WTC11 (cell line): Measurements from ENCODE around the gene PTPA. TPM values are rescaled to one million over a fixed set of nuclear protein-coding genes. Genes with fewer than 3 reads are reported as not detected.
A peak's percentile ranks its signal among the peaks of the same experiment; 100 is the strongest.

Source experiments
- ATAC-seq: fragments of 200-7000 bp; cut with Tn5 transposase; 2 replicates; pipeline ENCODE4 v1.10.0; 2021; ENCODE audit warnings: mild to moderate bottlenecking, moderate library complexity
- CTCF ChIA-PET: fragments of 300-600 bp; sonication (Branson Sonifier 250); formaldehyde crosslinking; loops from one replicate; lab custom pipeline; 2021; ENCODE audit warnings: antibody characterized with exemption; lab: Charles Lee
- POLR2A ChIA-PET: fragments of 350-600 bp; sonication (Branson Sonifier 250); formaldehyde crosslinking; loops from one replicate; lab custom pipeline; 2021; ENCODE audit warnings: antibody characterized with exemption; lab: Charles Lee
- DNase-seq: peaks from one replicate; pipeline ENCODE4 v3.0.0; 2021; ENCODE audit warnings: low spot score
- H3K27ac Mint-ChIP-seq: 2 replicates; pipeline ENCODE4 v1.8.0; 2021; ENCODE audit warnings: mixed read lengths
- H3K27me3 Mint-ChIP-seq: 2 replicates; pipeline ENCODE4 v1.8.0; 2021; ENCODE audit warnings: low read depth, mild to moderate bottlenecking, moderate library complexity, mixed read lengths
- H3K36me3 Mint-ChIP-seq: 2 replicates; pipeline ENCODE4 v1.8.0; 2021; ENCODE audit warnings: mixed read lengths
- H3K4me1 Mint-ChIP-seq: 2 replicates; pipeline ENCODE4 v1.8.0; 2022; ENCODE audit warnings: mixed read lengths
- H3K4me3 Mint-ChIP-seq: 2 replicates; pipeline ENCODE4 v1.8.0; 2021; ENCODE audit warnings: mild to moderate bottlenecking, moderate library complexity, mixed read lengths
- H3K9me3 Mint-ChIP-seq: 2 replicates; pipeline ENCODE4 v1.8.0; 2021; ENCODE audit warnings: mixed read lengths
- ARID4B ChIP-seq: sonication (generic); formaldehyde crosslinking; IDR thresholded peaks from 2 replicates; pipeline ENCODE4 v1.8.0; 2023; ENCODE audit warnings: missing genetic modification reagents, mild to moderate bottlenecking, borderline replicate concordance
- ELF4 ChIP-seq: sonication (generic); formaldehyde crosslinking; IDR thresholded peaks from 2 replicates; pipeline ENCODE4 v1.8.1; 2022; ENCODE audit warnings: low read depth, mild to moderate bottlenecking, moderate library complexity, missing genetic modification reagents
- EMX1 ChIP-seq: fragments of 250-450 bp; sonication (Bioruptor Pico); IDR thresholded peaks from 2 replicates; pipeline ENCODE4 v1.8.0; 2021; ENCODE audit warnings: mild to moderate bottlenecking
- FOXK1 ChIP-seq: sonication (generic); formaldehyde crosslinking; IDR thresholded peaks from 2 replicates; pipeline ENCODE4 v1.8.0; 2022; ENCODE audit warnings: mild to moderate bottlenecking, moderate library complexity, missing genetic modification reagents
- GABPB1 ChIP-seq: sonication (generic); formaldehyde crosslinking; IDR thresholded peaks from 2 replicates; pipeline ENCODE4 v1.8.1; 2023; ENCODE audit warnings: mild to moderate bottlenecking, missing genetic modification reagents
- MLX ChIP-seq: sonication (generic); formaldehyde crosslinking; IDR thresholded peaks from 2 replicates; pipeline ENCODE4 v1.8.1; 2023; ENCODE audit warnings: mild to moderate bottlenecking, missing genetic modification reagents, moderate library complexity
- NFATC4 ChIP-seq: fragments of 250-450 bp; sonication (Bioruptor Pico); IDR thresholded peaks from 2 replicates; pipeline ENCODE4 v1.9.0; 2021; ENCODE audit warnings: mild to moderate bottlenecking
- NFYB ChIP-seq: sonication (generic); formaldehyde crosslinking; conservative IDR thresholded peaks from 2 replicates; pipeline ENCODE4 v1.8.0; 2022; ENCODE audit warnings: low read depth, missing genetic modification reagents
- NR1H2 ChIP-seq: sonication (generic); formaldehyde crosslinking; IDR thresholded peaks from 2 replicates; pipeline ENCODE4 v1.9.0; 2021; ENCODE audit warnings: mild to moderate bottlenecking, moderate library complexity, missing genetic modification reagents
- TP53 ChIP-seq: sonication (generic); formaldehyde crosslinking; IDR thresholded peaks from 2 replicates; pipeline ENCODE4 v1.8.1; 2023; ENCODE audit warnings: mild to moderate bottlenecking, missing genetic modification reagents
- ZMAT4 ChIP-seq: fragments of 250-450 bp; sonication (Bioruptor Pico); IDR thresholded peaks from 2 replicates; pipeline ENCODE4 v1.9.0; 2021; ENCODE audit warnings: mild to moderate bottlenecking
- ZNF416 ChIP-seq: fragments of 250-450 bp; sonication (Bioruptor Pico); IDR thresholded peaks from 2 replicates; pipeline ENCODE4 v1.9.0; 2021; ENCODE audit warnings: mild to moderate bottlenecking, inconsistent platforms
- total RNA-seq: library from RNA; stranded (reverse); gene quantifications from 3 replicates; pipeline ENCODE4 v1.2.3, GENCODE V29; 2021
- TF ChIP-seq, protein P1 (sequence below): sonication (generic); formaldehyde crosslinking; IDR thresholded peaks from 2 replicates; pipeline ENCODE4 v1.8.0; 2022; ENCODE audit warnings: mild to moderate bottlenecking, missing genetic modification reagents
- TF ChIP-seq, protein P2 (sequence below): fragments of 250-450 bp; sonication (Bioruptor Pico); IDR thresholded peaks from 2 replicates; pipeline ENCODE4 v1.9.0; 2021; ENCODE audit warnings: mild to moderate bottlenecking, borderline replicate concordance
- TF ChIP-seq, protein P3 (sequence below): sonication (generic); formaldehyde crosslinking; IDR thresholded peaks from 2 replicates; pipeline ENCODE4 v1.8.0; 2023; ENCODE audit warnings: mild to moderate bottlenecking, missing genetic modification reagents
- TF ChIP-seq, protein P4 (sequence below): sonication (generic); formaldehyde crosslinking; IDR thresholded peaks from 2 replicates; pipeline ENCODE4 v1.8.1; 2023; ENCODE audit warnings: mild to moderate bottlenecking, missing genetic modification reagents, moderate library complexity
- TF ChIP-seq, protein P5 (sequence below): sonication (generic); formaldehyde crosslinking; IDR thresholded peaks from 2 replicates; pipeline ENCODE4 v1.8.1; 2022; ENCODE audit warnings: missing genetic modification reagents, borderline replicate concordance

PTPA gene
- total RNA-seq, 1 experiment from 2014 or later, result 186 TPM

DNA sequence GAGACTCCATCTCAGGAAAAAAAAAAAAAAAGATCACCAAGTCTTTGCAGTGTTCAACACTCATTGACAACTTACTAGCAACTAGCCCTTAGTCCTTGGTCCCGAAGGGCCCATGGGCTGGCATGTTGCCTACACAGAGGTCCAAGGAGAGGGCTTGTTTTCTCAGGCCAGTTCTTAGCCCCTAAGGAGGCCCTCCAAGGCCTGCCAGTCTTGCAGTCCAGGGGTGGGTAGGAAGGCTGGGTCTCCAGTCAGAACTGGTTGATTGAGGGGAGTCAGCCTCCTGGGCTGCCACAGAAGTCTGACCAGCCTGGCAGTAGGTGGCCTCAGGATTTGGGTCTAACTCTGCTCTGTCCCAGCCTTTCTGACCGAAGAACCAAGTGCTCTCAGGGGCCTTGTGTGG, 34.1 kb downstream of the PTPA start:
- ChIA-PET CTCF (interaction anchor here (1.0 to 2.9 kb wide), 8 partner anchors 13 to 479 kb away, joined by 3 to 17 read pairs (median 10); partner anchors contain the start of gene IER5L), POLR2A (interaction anchor here (0.7 to 1.8 kb wide), 4 partner anchors 18 to 481 kb away, joined by 3 to 4 read pairs (median 4); partner anchors contain the start of gene NTMT1)
- Mint-ChIP-seq H3K27me3 (no peaks in the 10 kb centered on the region), H3K4me1 (peaks cover 58% of the 10 kb centered on the region), H3K4me3 (no peak overlapping the region), H3K27ac (0 out of 2 replicates have a peak overlapping the region, but pooled peaks have one; percentile 27), H3K36me3 (peaks cover 6% of the 10 kb centered on the region), H3K9me3 (no peaks in the 10 kb centered on the region)
- DNase-seq (no peak), ATAC-seq (no peak)
- TF ChIP-seq, protein P1, sequence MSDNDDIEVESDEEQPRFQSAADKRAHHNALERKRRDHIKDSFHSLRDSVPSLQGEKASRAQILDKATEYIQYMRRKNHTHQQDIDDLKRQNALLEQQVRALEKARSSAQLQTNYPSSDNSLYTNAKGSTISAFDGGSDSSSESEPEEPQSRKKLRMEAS (CRISPR knock-in tag), result no peak
- TF ChIP-seq ZMAT4 (CRISPR knock-in tag) (no peak), ARID4B (CRISPR knock-in tag) (no peak), MLX (CRISPR knock-in tag) (no peak), ELF4 (CRISPR knock-in tag) (no peak), NFYB (no peak)
- TF ChIP-seq, protein P2, sequence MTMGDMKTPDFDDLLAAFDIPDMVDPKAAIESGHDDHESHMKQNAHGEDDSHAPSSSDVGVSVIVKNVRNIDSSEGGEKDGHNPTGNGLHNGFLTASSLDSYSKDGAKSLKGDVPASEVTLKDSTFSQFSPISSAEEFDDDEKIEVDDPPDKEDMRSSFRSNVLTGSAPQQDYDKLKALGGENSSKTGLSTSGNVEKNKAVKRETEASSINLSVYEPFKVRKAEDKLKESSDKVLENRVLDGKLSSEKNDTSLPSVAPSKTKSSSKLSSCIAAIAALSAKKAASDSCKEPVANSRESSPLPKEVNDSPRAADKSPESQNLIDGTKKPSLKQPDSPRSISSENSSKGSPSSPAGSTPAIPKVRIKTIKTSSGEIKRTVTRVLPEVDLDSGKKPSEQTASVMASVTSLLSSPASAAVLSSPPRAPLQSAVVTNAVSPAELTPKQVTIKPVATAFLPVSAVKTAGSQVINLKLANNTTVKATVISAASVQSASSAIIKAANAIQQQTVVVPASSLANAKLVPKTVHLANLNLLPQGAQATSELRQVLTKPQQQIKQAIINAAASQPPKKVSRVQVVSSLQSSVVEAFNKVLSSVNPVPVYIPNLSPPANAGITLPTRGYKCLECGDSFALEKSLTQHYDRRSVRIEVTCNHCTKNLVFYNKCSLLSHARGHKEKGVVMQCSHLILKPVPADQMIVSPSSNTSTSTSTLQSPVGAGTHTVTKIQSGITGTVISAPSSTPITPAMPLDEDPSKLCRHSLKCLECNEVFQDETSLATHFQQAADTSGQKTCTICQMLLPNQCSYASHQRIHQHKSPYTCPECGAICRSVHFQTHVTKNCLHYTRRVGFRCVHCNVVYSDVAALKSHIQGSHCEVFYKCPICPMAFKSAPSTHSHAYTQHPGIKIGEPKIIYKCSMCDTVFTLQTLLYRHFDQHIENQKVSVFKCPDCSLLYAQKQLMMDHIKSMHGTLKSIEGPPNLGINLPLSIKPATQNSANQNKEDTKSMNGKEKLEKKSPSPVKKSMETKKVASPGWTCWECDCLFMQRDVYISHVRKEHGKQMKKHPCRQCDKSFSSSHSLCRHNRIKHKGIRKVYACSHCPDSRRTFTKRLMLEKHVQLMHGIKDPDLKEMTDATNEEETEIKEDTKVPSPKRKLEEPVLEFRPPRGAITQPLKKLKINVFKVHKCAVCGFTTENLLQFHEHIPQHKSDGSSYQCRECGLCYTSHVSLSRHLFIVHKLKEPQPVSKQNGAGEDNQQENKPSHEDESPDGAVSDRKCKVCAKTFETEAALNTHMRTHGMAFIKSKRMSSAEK, result no peak

GRCh38 chr9:129145841-129146292, 34.7 kb downstream of the PTPA start:
- DNase-seq, result peak; percentile 60
- no peaks in the 10 kb centered on the region for H3K9me3 Mint-ChIP-seq

GRCh38 chr9:129146441-129146941, 35.3 kb downstream of the PTPA start:
- Mint-ChIP-seq H3K9me3 (no peaks in the 10 kb centered on the region), H3K27me3 (no peaks in the 10 kb centered on the region), H3K4me3 (no peak overlapping the region), H3K4me1 (peaks cover 48% of the 10 kb centered on the region), H3K27ac (peak overlapping the region; percentile 87; the same call in 1 of the 2 replicates), H3K36me3 (peaks cover 10% of the 10 kb centered on the region)
- ChIA-PET CTCF (interaction anchor here (1.2 to 2.9 kb wide), 7 partner anchors 15 to 478 kb away, joined by 3 to 17 read pairs (median 11); partner anchors contain the start of gene IER5L), POLR2A (interaction anchor here (1.0 to 1.8 kb wide), 4 partner anchors 13 to 479 kb away, joined by 3 to 4 read pairs (median 4); partner anchors contain the start of gene NTMT1)
- no peak for ATAC-seq
- DNase-seq, result no peak
- TF ChIP-seq GABPB1 (CRISPR knock-in tag), result no peak
- TF ChIP-seq, protein P3, sequence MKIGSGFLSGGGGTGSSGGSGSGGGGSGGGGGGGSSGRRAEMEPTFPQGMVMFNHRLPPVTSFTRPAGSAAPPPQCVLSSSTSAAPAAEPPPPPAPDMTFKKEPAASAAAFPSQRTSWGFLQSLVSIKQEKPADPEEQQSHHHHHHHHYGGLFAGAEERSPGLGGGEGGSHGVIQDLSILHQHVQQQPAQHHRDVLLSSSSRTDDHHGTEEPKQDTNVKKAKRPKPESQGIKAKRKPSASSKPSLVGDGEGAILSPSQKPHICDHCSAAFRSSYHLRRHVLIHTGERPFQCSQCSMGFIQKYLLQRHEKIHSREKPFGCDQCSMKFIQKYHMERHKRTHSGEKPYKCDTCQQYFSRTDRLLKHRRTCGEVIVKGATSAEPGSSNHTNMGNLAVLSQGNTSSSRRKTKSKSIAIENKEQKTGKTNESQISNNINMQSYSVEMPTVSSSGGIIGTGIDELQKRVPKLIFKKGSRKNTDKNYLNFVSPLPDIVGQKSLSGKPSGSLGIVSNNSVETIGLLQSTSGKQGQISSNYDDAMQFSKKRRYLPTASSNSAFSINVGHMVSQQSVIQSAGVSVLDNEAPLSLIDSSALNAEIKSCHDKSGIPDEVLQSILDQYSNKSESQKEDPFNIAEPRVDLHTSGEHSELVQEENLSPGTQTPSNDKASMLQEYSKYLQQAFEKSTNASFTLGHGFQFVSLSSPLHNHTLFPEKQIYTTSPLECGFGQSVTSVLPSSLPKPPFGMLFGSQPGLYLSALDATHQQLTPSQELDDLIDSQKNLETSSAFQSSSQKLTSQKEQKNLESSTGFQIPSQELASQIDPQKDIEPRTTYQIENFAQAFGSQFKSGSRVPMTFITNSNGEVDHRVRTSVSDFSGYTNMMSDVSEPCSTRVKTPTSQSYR, result no peak
- TF ChIP-seq TP53 (CRISPR knock-in tag), result no peak
- TF ChIP-seq, protein P4, sequence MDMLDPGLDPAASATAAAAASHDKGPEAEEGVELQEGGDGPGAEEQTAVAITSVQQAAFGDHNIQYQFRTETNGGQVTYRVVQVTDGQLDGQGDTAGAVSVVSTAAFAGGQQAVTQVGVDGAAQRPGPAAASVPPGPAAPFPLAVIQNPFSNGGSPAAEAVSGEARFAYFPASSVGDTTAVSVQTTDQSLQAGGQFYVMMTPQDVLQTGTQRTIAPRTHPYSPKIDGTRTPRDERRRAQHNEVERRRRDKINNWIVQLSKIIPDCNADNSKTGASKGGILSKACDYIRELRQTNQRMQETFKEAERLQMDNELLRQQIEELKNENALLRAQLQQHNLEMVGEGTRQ (CRISPR knock-in tag), result no peak
- TF ChIP-seq, protein P5, sequence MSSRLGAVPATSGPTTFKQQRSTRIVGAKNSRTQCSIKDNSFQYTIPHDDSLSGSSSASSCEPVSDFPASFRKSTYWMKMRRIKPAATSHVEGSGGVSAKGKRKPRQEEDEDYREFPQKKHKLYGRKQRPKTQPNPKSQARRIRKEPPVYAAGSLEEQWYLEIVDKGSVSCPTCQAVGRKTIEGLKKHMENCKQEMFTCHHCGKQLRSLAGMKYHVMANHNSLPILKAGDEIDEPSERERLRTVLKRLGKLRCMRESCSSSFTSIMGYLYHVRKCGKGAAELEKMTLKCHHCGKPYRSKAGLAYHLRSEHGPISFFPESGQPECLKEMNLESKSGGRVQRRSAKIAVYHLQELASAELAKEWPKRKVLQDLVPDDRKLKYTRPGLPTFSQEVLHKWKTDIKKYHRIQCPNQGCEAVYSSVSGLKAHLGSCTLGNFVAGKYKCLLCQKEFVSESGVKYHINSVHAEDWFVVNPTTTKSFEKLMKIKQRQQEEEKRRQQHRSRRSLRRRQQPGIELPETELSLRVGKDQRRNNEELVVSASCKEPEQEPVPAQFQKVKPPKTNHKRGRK (CRISPR knock-in tag), result no peak

More at GRCh38 chr9:129145841-129146292, 34.7 kb downstream of the PTPA start:
- peak overlapping the region; percentile 87 for H3K27ac Mint-ChIP-seq
- peaks cover 6% of the 10 kb centered on the region for H3K36me3 Mint-ChIP-seq
- no peaks in the 10 kb centered on the region for H3K27me3 Mint-ChIP-seq
- no peak overlapping the region for H3K4me3 Mint-ChIP-seq
- POLR2A ChIA-PET, result interaction anchor here (0.7 to 1.8 kb wide), 5 partner anchors 13 to 480 kb away, joined by 3 to 4 read pairs (median 4); partner anchors contain the start of gene NTMT1
- ATAC-seq, result peak; percentile 57
- peaks cover 54% of the 10 kb centered on the region for H3K4me1 Mint-ChIP-seq
- TF ChIP-seq NFATC4 (CRISPR knock-in tag) (no peak), NR1H2 (CRISPR knock-in tag) (no peak), FOXK1 (CRISPR knock-in tag) (no peak), ZNF416 (CRISPR knock-in tag) (no peak), EMX1 (CRISPR knock-in tag) (no peak)
- CTCF ChIA-PET, result interaction anchor here (1.0 to 2.9 kb wide), 9 partner anchors 14 to 478 kb away, joined by 3 to 17 read pairs (median 9); partner anchors contain the start of gene IER5L
